B cell (primary cell): ENCODE data around the gene PRRC2C. TPM values are rescaled to one million over a fixed set of nuclear protein-coding genes. Genes with fewer than 3 reads are reported as not detected.

Source experiments
- ATAC-seq: fragments of 200-7000 bp; cut with Tn5 transposase; one replicate; pipeline ENCODE4 v1.10.0; 2021; ENCODE audit warnings: low read depth, mild to moderate bottlenecking, moderate number of reproducible peaks, moderate library complexity
- CTCF ChIA-PET: fragments of 350-600 bp; sonication (Branson Sonifier 250); formaldehyde crosslinking; loops from one replicate; lab custom pipeline; 2021; ENCODE audit warnings: antibody characterized with exemption, inconsistent platforms; lab: Charles Lee
- POLR2A ChIA-PET: fragments of 350-600 bp; sonication (Branson Sonifier 250); formaldehyde crosslinking; loops from one replicate; lab custom pipeline; 2021; ENCODE audit warnings: antibody characterized with exemption; lab: Charles Lee
- DNase-seq: peaks from one replicate; pipeline ENCODE4 v3.0.0; 2013
- H2AFZ ChIP-seq: 2 replicates; pipeline ENCODE4 v1.6.1; 2012; ENCODE audit warnings: mild to moderate bottlenecking, low read depth, low read length; ENCODE audit not compliant: insufficient read depth, poor library complexity, severe bottlenecking
- H3K27ac ChIP-seq, 2 donors: 1 replicate in 1 of 2; 2 replicates in 1 of 2; pipeline ENCODE4 v1.5.1; 2012 to 2013; ENCODE audit warnings: low read length in 2 of 2, mild to moderate bottlenecking in 2 of 2, moderate library complexity in 1 of 2
- H3K27me3 ChIP-seq, 4 experiments: fragments of 200-600 bp in 1 of 4; sonication (generic) in 1 of 4; replicated peaks in 1 of 4; 1 replicate in 2 of 4; 2 replicates in 2 of 4; pipeline versions ENCODE4 v1.6.1 to v1.7.0; 2013 to 2016; ENCODE audit warnings: low read length in 3 of 4, mild to moderate bottlenecking in 2 of 4, mixed read lengths in 1 of 4, moderate library complexity in 1 of 4; ENCODE audit not compliant: insufficient read depth in 4 of 4, control insufficient read depth in 3 of 4; ENCODE audit errors: control extremely low read depth in 1 of 4
- H3K36me3 ChIP-seq, 2 experiments: replicated peaks in 1 of 2; 1 replicate in 1 of 2; 2 replicates in 1 of 2; pipeline versions ENCODE4 v1.6.1 to v1.7.1; 2013; ENCODE audit warnings: low read length in 1 of 2; ENCODE audit not compliant: insufficient read depth in 2 of 2, control insufficient read depth in 1 of 2; ENCODE audit errors: control extremely low read depth in 1 of 2, extremely low read depth in 1 of 2
- H3K4me1 ChIP-seq, 2 donors: fragments of 200-600 bp in 1 of 2; sonication (generic) in 1 of 2; 1 replicate in 1 of 2; 2 replicates in 1 of 2; pipeline versions ENCODE4 v1.5.1 to v1.6.1; 2013 to 2017; ENCODE audit warnings: low read length in 2 of 2; ENCODE audit not compliant: control insufficient read depth in 2 of 2, insufficient read depth in 2 of 2
- H3K4me2 ChIP-seq: replicated peaks from 2 replicates; pipeline ENCODE3; 2012; ENCODE audit warnings: mild to moderate bottlenecking, low read depth, low read length; ENCODE audit not compliant: poor library complexity, severe bottlenecking
- H3K4me3 ChIP-seq, 5 experiments: fragments of 200-600 bp in 1 of 5; sonication (generic) in 1 of 5; 1 replicate in 3 of 5; 2 replicates in 2 of 5; pipeline versions ENCODE4 v1.5.1 to v1.7.0; 2011 to 2016; ENCODE audit warnings: low read length in 4 of 5, mild to moderate bottlenecking in 4 of 5, low read depth in 2 of 5, control low read depth in 1 of 5, moderate library complexity in 1 of 5; ENCODE audit not compliant: insufficient read depth in 1 of 5; ENCODE audit errors: control extremely low read depth in 1 of 5, extremely low read depth in 1 of 5
- H3K79me2 ChIP-seq: fragments of 200-600 bp; sonication (generic); one replicate; pipeline ENCODE4 v1.6.0; 2016; ENCODE audit warnings: low read length; ENCODE audit not compliant: control insufficient read depth, insufficient read depth
- H3K9ac ChIP-seq: fragments of 200-600 bp; sonication (generic); 2 replicates; pipeline ENCODE4 v1.6.1; 2017; ENCODE audit warnings: mild to moderate bottlenecking, low read length, moderate library complexity
- H3K9me3 ChIP-seq, 3 donors: one replicate each; pipeline versions ENCODE4 v1.6.1 to v1.7.1; 2013; ENCODE audit warnings: low read length in 2 of 3; ENCODE audit not compliant: control insufficient read depth in 2 of 3, insufficient read depth in 1 of 3; ENCODE audit errors: control extremely low read depth in 1 of 3
- H4K20me1 ChIP-seq: 2 replicates; pipeline ENCODE4 v1.6.0; 2012; ENCODE audit warnings: mild to moderate bottlenecking, low read length; ENCODE audit not compliant: insufficient read depth, control insufficient read depth, poor library complexity, severe bottlenecking
- H3K27ac Mint-ChIP-seq: one replicate; pipeline ENCODE4 v1.8.0; 2021; ENCODE audit warnings: mixed read lengths
- H3K27me3 Mint-ChIP-seq: one replicate; pipeline ENCODE4 v1.8.0; 2021; ENCODE audit warnings: mixed read lengths
- H3K4me1 Mint-ChIP-seq: one replicate; pipeline ENCODE4 v1.8.0; 2021; ENCODE audit warnings: mixed read lengths
- H3K4me3 Mint-ChIP-seq: one replicate; pipeline ENCODE4 v1.8.0; 2021; ENCODE audit warnings: mixed read lengths
- H3K9me3 Mint-ChIP-seq: one replicate; pipeline ENCODE4 v1.8.0; 2022; ENCODE audit warnings: mixed read lengths; ENCODE audit not compliant: insufficient read depth
- CTCF ChIP-seq: fragments of 200-600 bp; IDR thresholded peaks from one replicate; pipeline ENCODE4 v1.8.0; 2022; ENCODE audit warnings: antibody characterized with exemption, mild to moderate bottlenecking
- EZH2 ChIP-seq: IDR thresholded peaks from 2 replicates; pipeline ENCODE4 v1.6.1; 2012; ENCODE audit warnings: borderline replicate concordance, low read depth, mild to moderate bottlenecking, moderate library complexity, low read length; ENCODE audit not compliant: insufficient read depth, poor library complexity, severe bottlenecking
- WGBS: methylation state at CpG from one replicate; pipeline ENCODE4 v1.1.5; 2013; ENCODE audit warnings: missing lambda C conversion rate; ENCODE audit not compliant: insufficient coverage; 5-methylcytosine and 5-hydroxymethylcytosine counted together
- intact Hi-C: fragments of 100-400 bp; cut with micrococcal nuclease; formaldehyde crosslinking; loops from one replicate; pipeline ENCODE4 v1.10.0; 2022
- polyA plus RNA-seq: library from polyadenylated mRNA; depleted of rRNA; stranded (reverse); fragments of >200 nt; gene quantifications from 2 replicates; pipeline ENCODE4 v1.2.3, GENCODE V29; 2012
- total RNA-seq, 2 donors: library from RNA; stranded (reverse); fragments of 120-200 nt in 1 of 2; gene quantifications; 1 replicate in 1 of 2; 2 replicates in 1 of 2; pipeline versions ENCODE4 v1.2.3 to v1.2.4, GENCODE V29; 2013 to 2022

PRRC2C gene
- total and polyA plus RNA-seq, 2 donors (not counting 1 experiment from before 2014, with no cell fraction given): 65.4 to 305 TPM

GRCh38 chr1:171635661-171636060, 150.3 kb downstream of the PRRC2C start:
- no peak for ATAC-seq
- CTCF ChIA-PET: no interaction called here

GRCh38 chr1:171636141-171636540, 150.8 kb downstream of the PRRC2C start:
- no peak overlapping the region for H3K9ac ChIP-seq
- Mint-ChIP-seq H3K27ac (no peak overlapping the region), H3K27me3 (peaks cover 8% of the 10 kb centered on the region), H3K4me1 (no peaks in the 10 kb centered on the region), H3K4me3 (no peak overlapping the region), H3K9me3 (no peaks in the 10 kb centered on the region)
- POLR2A ChIA-PET: no interaction called here
- no peaks in the 10 kb centered on the region for H3K4me1 ChIP-seq
- no peaks in the 10 kb centered on the region for H4K20me1 ChIP-seq
- intact Hi-C loops: no loop called here
- no peaks in the 10 kb centered on the region for H3K27me3 ChIP-seq
- no peaks in the 10 kb centered on the region for H3K36me3 ChIP-seq
- no peaks in the 10 kb centered on the region for H3K9me3 ChIP-seq
- TF ChIP-seq EZH2 (no peak), CTCF (no peak)
- 90% methylated on average over 11 of the region's 11 CpGs for WGBS
- CTCF ChIA-PET: interaction anchor here (1.0 to 1.1 kb wide), 2 partner anchors 9 to 11 kb away, joined by 3 to 4 read pairs; no protein-coding TSS in a partner anchor
- no peak overlapping the region for H3K27ac ChIP-seq
- DNase-seq (no peak), ATAC-seq (no peak)
- no peak overlapping the region for H3K4me3 ChIP-seq
- H3K4me2 ChIP-seq: no peak overlapping the region
- H2AFZ ChIP-seq: no peak overlapping the region
- no peaks in the 10 kb centered on the region for H3K79me2 ChIP-seq

More at GRCh38 chr1:171635661-171636060, 150.3 kb downstream of the PRRC2C start:
- H3K79me2 ChIP-seq: no peaks in the 10 kb centered on the region
- H4K20me1 ChIP-seq: no peaks in the 10 kb centered on the region
- no peaks in the 10 kb centered on the region for H3K9me3 Mint-ChIP-seq
- no peak overlapping the region for H2AFZ ChIP-seq
- no peak for TF ChIP-seq EZH2
- TF ChIP-seq CTCF: no peak
- H3K27ac ChIP-seq: no peak overlapping the region
- H3K4me3 Mint-ChIP-seq: no peak overlapping the region
- POLR2A ChIA-PET: no interaction called here
- no peak overlapping the region for H3K4me2 ChIP-seq
- H3K27me3 Mint-ChIP-seq: peaks cover 8% of the 10 kb centered on the region
- intact Hi-C loops: no loop called here
- H3K4me1 ChIP-seq: no peaks in the 10 kb centered on the region
- no peak overlapping the region for H3K27ac Mint-ChIP-seq
- H3K4me3 ChIP-seq: no peak overlapping the region
- no peaks in the 10 kb centered on the region for H3K9me3 ChIP-seq
- H3K9ac ChIP-seq: no peak overlapping the region
- no peaks in the 10 kb centered on the region for H3K27me3 ChIP-seq
- H3K4me1 Mint-ChIP-seq: no peaks in the 10 kb centered on the region
- no peak for DNase-seq
- no peaks in the 10 kb centered on the region for H3K36me3 ChIP-seq
- 94% methylated on average over 1 of the region's 2 CpGs for WGBS
